ENCODE measurements around the gene VPS35L.
"Not testable (repeated sequence)": the region's sequence is repeated elsewhere in the genome, so short reads cannot be mapped to it uniquely, and the experiment has no call there.

Gene VPS35L

GRCh38 chr16:19649980-19650379, 94.5 kb downstream of the VPS35L start:
- DNase-seq (ENCODE audit: low spot score) = no peak

DNA sequence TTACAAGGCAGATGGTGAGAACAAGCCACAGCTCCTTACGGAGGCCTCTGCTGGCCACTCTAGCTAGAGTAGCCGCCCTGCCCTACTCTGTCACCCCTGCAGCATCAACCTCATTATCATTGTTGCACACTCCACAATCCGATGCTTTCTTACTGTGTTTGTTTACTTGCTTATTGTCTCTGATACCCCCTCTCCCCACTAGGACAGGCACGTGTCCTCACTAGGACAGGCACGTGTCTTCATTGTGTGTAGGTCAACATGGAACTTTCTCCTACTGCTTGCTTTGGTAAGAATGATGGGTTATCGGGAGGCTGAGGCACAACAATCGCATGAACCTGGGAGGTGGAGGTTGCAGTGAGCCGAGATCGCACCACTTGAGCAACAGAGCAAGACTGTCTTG, 98.6 kb downstream of the VPS35L start:
- no peak for DNase-seq (ENCODE audit: low spot score)

DNA sequence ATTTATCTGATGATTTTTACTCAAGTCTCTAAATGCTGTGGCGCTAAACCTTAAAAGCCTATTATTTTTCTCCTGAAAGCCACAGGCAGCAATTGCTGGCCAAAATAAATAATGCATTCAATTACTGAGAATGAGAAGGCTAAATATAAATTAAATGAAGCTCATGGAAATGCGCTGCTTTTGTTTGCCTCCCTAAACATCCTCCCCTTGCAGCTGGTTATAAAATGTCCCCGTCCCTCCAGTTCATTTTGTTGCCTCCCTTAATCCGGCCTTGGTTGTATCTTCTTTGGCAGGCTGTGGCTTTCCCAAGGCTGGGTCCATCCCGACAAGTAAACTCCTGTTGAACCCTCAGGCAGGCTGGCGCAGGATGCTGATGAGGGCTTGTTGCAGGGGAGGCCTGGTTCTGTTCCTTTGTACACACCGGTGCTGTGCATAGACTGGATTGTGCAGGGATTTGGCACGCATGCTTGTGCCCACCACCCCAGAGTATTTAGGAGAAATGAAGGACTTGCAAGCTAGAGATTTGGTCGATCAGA, 99.8 kb downstream of the VPS35L start:
- DNase-seq (ENCODE audit: low spot score) = no peak

DNA sequence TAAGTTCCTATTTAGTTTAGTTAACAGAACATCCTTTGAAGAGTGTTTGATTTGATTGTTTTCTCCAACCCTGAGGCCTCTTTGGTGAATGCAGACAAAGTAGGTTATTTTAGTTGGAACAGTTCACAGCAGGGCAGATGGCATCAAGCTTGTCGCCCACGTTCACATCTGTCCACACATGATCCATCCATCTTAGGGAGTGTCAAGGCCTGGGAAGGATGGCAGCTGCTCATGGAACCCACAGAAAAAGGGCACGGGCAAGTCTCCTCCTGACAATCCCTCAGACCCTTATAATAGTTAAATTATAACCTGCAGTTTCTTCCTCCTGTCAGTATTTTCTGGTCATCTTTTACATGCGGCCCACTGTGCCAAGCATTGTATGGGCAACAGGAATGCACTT, 102.3 kb downstream of the VPS35L start:
- no peak for DNase-seq (ENCODE audit: low spot score)

- no peak for DNase-seq (ENCODE audit: low spot score)
Measured at GRCh38 chr16:19659554-19659953, 104.1 kb downstream of the VPS35L start.

- DNase-seq (ENCODE audit: low spot score) = no peak
Measured at GRCh38 chr16:19660432-19660831, 104.9 kb downstream of the VPS35L start.

GRCh38 chr16:19662351-19662750, 106.8 kb downstream of the VPS35L start:
- no peak for DNase-seq (ENCODE audit: low spot score)

- DNase-seq (ENCODE audit: low spot score) = no peak
Measured at GRCh38 chr16:19664166-19664565, 108.7 kb downstream of the VPS35L start.

- DNase-seq (ENCODE audit: low spot score) = not testable (repeated sequence)
Measured at GRCh38 chr16:19665313-19665712, 109.8 kb downstream of the VPS35L start.

DNA sequence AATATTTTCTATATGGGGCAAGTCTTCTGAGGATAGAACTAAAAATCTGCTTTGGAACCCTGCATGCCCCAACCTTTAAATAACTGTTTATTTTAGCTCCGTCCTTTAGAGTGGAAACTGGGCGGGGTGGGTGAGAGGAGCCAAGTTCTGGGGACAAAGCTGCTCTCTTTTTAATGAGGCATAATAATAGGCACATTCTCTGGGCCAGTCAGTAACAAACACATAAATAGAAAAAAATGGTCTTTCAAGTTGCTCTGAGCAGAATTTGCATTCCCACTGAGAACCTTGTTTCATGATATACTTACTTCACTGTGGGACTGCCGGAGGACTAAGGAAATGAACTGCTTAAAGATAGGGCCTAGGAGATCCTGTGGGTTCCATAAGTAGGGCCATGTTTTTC, 111.0 kb downstream of the VPS35L start:
- DNase-seq (ENCODE audit: low spot score) = no peak

- no peak for DNase-seq (ENCODE audit: low spot score)
Measured at GRCh38 chr16:19672378-19672777, 116.9 kb downstream of the VPS35L start.

- no peak for DNase-seq (ENCODE audit: low spot score)
Measured at GRCh38 chr16:19674485-19674884, 119.0 kb downstream of the VPS35L start.

DNA sequence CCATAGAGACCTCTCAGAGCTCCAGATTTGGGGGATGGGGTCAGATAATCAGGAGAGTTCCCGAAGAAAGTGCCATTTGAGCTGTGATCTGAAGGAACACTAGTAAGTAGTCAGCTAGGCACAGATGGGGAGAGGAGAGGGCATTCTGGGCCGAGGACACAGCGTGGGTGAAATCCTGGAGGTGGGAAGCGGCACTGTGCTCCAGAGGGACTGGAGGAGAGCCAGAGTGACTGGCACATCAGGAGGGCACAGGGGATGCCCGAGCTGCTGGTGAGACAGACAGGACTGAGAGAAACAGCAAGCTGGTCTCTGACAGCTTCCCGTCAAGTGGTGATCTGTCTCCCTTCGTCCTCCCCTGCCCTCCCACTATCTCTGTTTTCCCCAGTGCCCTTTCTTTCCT, 121.9 kb downstream of the VPS35L start:
- DNase-seq (ENCODE audit: low spot score) = no peak

- no peak for DNase-seq (ENCODE audit: low spot score)
Measured at GRCh38 chr16:19678804-19679203, 123.3 kb downstream of the VPS35L start.

DNA sequence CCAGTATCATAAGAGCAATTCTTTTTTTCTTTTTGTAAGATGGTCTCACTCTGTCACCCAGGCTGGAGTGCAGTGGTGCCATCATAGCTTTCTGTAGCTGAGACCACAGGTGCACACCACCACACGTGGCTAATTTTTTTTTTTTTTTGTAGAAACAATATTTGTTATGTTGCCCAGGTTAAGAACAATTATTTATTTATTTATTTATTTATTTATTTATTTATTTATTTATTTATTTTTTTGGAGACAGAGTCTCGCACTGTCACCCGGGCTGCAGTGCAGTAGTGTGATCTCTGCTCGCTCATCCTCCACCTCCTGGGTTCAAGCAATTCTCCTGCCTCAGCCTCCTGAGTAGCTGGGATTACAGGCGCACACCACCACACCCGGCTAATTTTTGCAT, 123.8 kb downstream of the VPS35L start:
- not testable (repeated sequence) for DNase-seq (ENCODE audit: low spot score)

- DNase-seq (ENCODE audit: low spot score) = no peak
Measured at GRCh38 chr16:19680881-19681340, 125.4 kb downstream of the VPS35L start.

DNA sequence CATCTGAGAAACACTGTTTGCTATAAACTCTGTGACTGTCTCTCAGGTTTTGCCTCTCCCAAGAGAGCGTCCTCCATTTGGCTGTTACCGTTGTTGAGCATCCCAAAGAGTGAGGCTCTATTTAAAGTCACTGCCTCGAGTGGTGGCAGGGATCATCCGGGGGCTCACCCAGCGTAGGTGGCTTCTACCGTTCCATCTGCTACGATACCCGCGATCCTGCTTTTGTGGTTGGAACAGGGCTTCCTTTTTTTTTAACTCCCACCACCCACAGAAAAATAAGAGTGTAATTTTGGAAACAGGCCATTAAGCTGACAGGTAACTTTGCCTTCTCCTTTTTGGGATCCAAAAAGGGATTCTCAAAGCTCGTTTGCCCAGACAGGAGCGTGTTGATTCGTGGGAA, 126.1 kb downstream of the VPS35L start:
- no peak for DNase-seq (ENCODE audit: low spot score)

- no peak for DNase-seq (ENCODE audit: low spot score)
Measured at GRCh38 chr16:19683453-19684236, 128.1 kb downstream of the VPS35L start.

- DNase-seq (ENCODE audit: low spot score) = no peak
Measured at GRCh38 chr16:19685176-19685575, 129.7 kb downstream of the VPS35L start.

DNA sequence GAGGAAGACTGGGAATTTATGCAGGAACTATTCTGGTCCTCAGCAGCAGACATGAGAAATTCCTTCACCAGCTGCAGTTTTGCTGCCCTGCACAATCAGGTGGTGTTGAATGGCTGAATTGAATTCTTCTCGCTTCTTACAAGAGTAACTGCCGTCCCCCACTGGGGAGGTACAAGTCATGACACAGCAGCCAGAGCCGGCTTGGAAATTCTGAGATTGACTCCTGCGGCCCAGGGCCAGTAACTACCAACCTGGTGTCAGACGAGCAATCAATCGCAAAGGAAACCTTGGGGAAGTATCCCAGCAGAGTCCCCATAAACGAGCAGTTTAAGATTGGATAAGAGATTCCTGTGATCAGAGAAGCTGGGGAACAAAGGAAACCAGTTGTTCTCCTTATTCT, 131.8 kb downstream of the VPS35L start:
- no peak for DNase-seq (ENCODE audit: low spot score)

GRCh38 chr16:19688396-19689024, 133.0 kb downstream of the VPS35L start:
- no peak for DNase-seq (ENCODE audit: low spot score)

DNA sequence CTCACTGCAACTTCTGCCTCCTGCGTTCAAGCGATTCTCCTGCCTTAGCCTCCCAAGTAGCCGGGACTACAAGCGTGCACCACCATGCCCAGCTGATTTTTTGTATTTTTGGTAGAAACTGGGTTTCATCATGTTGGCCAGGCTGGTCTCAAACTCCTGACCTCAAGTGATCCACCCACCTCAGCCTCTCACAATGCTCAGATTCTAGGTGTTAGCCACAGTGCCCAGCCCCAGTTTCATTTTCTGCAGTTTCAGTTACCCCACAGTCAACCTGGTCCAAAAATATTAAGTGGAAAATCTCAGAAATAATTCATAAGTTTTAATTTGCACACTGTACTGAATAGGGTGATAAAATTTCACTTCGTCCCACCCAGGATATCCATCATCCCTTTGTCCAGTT, 133.8 kb downstream of the VPS35L start:
- DNase-seq (ENCODE audit: low spot score) = no peak

- no peak for DNase-seq (ENCODE audit: low spot score)
Measured at GRCh38 chr16:19690196-19690595, 134.7 kb downstream of the VPS35L start.

Measured in kidney tubule cell (primary cell).